Activated CD4-positive, alpha-beta T cell treated with anti-CD3 and anti-CD28 coated beads, Interleukin-2, amount 50 U/mL, for 24 hours (primary cell): Measurements from ENCODE around the gene FCRLB.
"Not testable (repeated sequence)": the region's sequence is repeated elsewhere in the genome, so short reads cannot be mapped to it uniquely, and the experiment has no call there.

Experiments used
- DNase-seq, 2 donors: peaks; one replicate each; pipeline ENCODE4 v3.0.0-alpha.2; 2020; ENCODE audit warnings: low read depth in 1 of 2, low spot score in 1 of 2

The FCRLB gene

GRCh38 chr1:161739865-161740566 lies 18.7 kb downstream of the FCRLB start:
- DNase-seq = no peak

- no peak for DNase-seq
Observed at GRCh38 chr1:161740921-161741320, 19.6 kb downstream of the FCRLB start.

DNA sequence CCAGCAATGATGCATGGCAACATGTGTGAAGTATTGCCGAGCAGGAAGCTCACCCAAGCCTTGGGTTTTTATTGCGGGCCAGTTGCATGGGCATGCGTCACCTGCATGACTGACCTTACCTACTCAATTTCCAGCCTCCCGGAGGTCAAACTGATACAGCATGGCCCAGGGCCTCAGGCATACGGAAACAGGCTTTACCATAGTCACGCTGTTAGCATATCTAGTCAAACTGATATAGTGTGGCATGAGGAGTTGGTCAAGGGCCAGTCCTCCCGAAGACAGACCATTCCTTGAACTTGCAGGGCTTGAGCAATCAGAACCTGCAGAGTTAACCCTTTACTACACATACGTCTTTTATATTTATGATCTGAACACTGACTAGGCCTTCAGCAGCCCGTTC lies 21.9 kb downstream of the FCRLB start:
- DNase-seq = no peak

DNA sequence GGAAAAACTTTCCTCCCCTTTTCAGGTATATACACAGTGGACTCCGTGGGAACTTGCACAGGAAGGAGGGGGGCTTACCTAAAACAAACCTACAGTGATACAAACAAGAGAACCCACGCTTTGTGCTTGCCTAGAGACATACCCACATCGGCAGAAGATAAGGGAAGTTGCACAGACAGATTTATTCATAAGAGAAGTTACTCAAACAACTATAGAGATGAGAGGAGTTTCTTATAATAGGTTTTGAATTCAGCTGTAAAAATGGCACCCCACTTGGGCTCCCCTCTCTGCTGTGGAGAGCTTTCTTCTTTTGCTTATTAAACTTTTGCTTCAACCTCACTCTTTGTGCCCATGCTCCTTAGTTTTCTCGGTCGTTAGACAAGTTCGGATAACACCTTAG lies 26.5 kb downstream of the FCRLB start:
- DNase-seq = no peak

GRCh38 chr1:161749509-161750407 lies 28.4 kb downstream of the FCRLB start, which contains the start of gene DUSP12:
Gene DUSP12, plus strand, starts transcription at chr1:161749786. Its CDS starts 16 bp downstream, at chr1:161749802.
- DNase-seq = peak; percentile 68 to 86

- peak in 1 of 2 donors; percentile 31 for DNase-seq
Observed at GRCh38 chr1:161763522-161764098, 42.3 kb downstream of the FCRLB start.

- DNase-seq = peak; percentile 63 to 78
Observed at GRCh38 chr1:161766102-161766981, 45.0 kb downstream of the FCRLB start, which contains the start of gene ATF6. Gene ATF6, plus strand, starts transcription at chr1:161766320. Its CDS starts 41 bp downstream, at chr1:161766361.

GRCh38 chr1:161768461-161768860 lies 47.1 kb downstream of the FCRLB start:
- DNase-seq = no peak

GRCh38 chr1:161768986-161769672 lies 47.8 kb downstream of the FCRLB start:
- no peak for DNase-seq

- DNase-seq = not testable (repeated sequence)
Observed at GRCh38 chr1:161769673-161770045, 48.3 kb downstream of the FCRLB start.

DNA sequence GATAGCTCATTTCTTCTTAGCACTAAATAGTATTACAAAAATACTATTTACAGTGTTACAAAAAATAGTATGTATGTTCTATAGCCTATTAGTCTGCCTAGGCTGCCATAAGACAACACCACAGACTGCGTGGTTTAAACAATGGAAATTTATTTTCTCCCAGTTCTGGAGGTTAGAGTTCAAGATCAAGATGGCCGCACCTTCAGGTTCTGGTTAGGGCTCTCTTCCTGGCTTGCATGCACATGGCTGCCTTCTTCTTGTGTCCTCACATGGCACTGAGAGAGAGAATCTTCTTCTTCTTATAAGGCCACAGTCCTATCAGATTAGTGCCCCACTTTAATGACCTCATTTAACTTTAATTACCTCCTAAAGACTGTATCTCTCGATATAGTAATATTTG lies 48.9 kb downstream of the FCRLB start:
- no peak for DNase-seq

GRCh38 chr1:161771161-161771560 lies 49.8 kb downstream of the FCRLB start:
- no peak for DNase-seq

- no peak for DNase-seq
Observed at GRCh38 chr1:161771973-161772372, 50.6 kb downstream of the FCRLB start.

DNA sequence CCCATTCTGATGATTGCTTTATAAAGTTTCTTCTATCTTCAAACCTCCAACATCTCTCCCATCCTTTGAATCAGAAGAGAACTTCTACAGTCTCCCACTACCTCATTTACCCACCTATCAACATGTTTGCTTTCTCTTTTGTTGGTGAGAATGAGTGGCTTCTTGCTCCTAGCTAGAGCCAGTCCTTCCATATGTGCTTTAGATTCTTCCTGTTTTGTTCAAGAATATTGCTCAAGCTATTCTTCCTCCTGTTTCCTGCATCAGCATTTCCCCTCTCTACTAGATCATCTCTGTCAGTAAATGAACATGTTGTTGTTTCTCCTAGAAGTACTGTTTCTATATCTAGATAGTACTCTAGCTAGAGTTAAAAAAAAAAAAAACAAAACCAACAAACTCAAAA lies 51.1 kb downstream of the FCRLB start:
- no peak for DNase-seq

GRCh38 chr1:161773791-161774190 lies 52.4 kb downstream of the FCRLB start:
- no peak for DNase-seq

GRCh38 chr1:161777261-161777660 lies 55.9 kb downstream of the FCRLB start:
- no peak for DNase-seq
